ENCODE data around the gene NOX4. TPM values are rescaled to one million over a fixed set of nuclear protein-coding genes. Genes with fewer than 3 reads are reported as not detected.
A peak's percentile ranks its signal among the peaks of the same experiment; 100 is the strongest.
"Not testable (repeated sequence)": the region's sequence is repeated elsewhere in the genome, so short reads cannot be mapped to it uniquely, and the experiment has no call there.

NOX4 gene
- total RNA-seq, 1 experiment from 2014 or later: 3.0 TPM

DNA sequence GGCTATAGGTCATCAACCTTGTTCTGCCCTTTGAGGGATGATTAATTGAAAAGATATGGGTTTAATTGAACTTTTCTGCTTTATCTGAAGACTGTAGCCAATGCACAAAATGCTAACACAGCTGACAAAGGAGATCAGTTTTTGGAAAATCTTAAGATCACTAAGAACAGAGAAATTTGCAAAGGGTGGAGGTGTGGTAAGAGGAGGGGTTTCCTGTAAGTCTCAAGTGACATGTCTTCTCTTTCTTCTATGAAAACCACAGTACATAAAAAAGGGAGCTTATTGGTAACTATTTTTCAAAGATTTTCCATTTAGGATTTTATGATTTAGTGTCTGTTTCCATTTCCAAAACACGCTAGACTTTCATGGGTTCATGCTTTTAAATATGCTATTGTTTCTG lies 204.6 kb downstream of the NOX4 start:
- not testable (repeated sequence) for H3K27me3 Mint-ChIP-seq (ENCODE audit: low read depth); H3K4ac ChIP-seq (ENCODE audit: low read depth, low read length); H3K27ac Mint-ChIP-seq; H3K18ac ChIP-seq (ENCODE audit: insufficient read length, low read depth, low read length); H3K9me3 Mint-ChIP-seq; H2BK15ac ChIP-seq (ENCODE audit: low read depth, low read length); H3K23me2 ChIP-seq (ENCODE audit: insufficient read length, low read depth, low read length, poor library complexity, severe bottlenecking); H3K56ac ChIP-seq (ENCODE audit: insufficient read length, low read depth, low read length); H3K27ac ChIP-seq (ENCODE audit: insufficient read length, low read depth, low read length); H3K27me3 ChIP-seq (ENCODE audit: insufficient read depth, low read length); H3K4me3 Mint-ChIP-seq; H3T11ph ChIP-seq (ENCODE audit: low read length); H4K8ac ChIP-seq (replicated peaks; ENCODE audit: insufficient read length, low read depth, low read length); H3K9me3 ChIP-seq (ENCODE audit: control insufficient read depth, low read depth, low read length); H3K4me1 Mint-ChIP-seq; H2BK20ac ChIP-seq (ENCODE audit: low read depth, low read length, poor library complexity, severe bottlenecking); H4K91ac ChIP-seq (ENCODE audit: insufficient read length, low read depth, low read length); H3K36me3 Mint-ChIP-seq (ENCODE audit: insufficient read depth in 1 of 3, low read depth in 3 of 3); H3K23ac ChIP-seq (ENCODE audit: insufficient read length, low read depth, low read length); H2AFZ ChIP-seq (ENCODE audit: low read length); H4K5ac ChIP-seq (ENCODE audit: insufficient read length, low read depth, low read length); H2AK5ac ChIP-seq (ENCODE audit: insufficient read length, low read length); H3K14ac ChIP-seq (ENCODE audit: insufficient read depth, low read length); H3K4me2 ChIP-seq (ENCODE audit: insufficient read depth, insufficient read length, low read length); H2BK5ac ChIP-seq (ENCODE audit: insufficient read length, low read length); H3K79me1 ChIP-seq (ENCODE audit: insufficient read depth, low read depth, low read length, poor library complexity, severe bottlenecking); H3K9ac ChIP-seq (ENCODE audit: extremely low read depth, insufficient read length, low read length); H2BK120ac ChIP-seq (ENCODE audit: low read depth, low read length, poor library complexity, severe bottlenecking); H4K20me1 ChIP-seq (ENCODE audit: control insufficient read depth, insufficient read depth, insufficient read length); DNase-seq; H3K4me1 ChIP-seq (ENCODE audit: insufficient read depth, low read length); H3K79me2 ChIP-seq (ENCODE audit: insufficient read depth, low read length); H2BK12ac ChIP-seq (ENCODE audit: insufficient read length, low read depth, low read length)
- WGBS (ENCODE audit: extremely low coverage, insufficient read length, low lambda C conversion rate): no CpG with 5 or more reads among the region's 1 CpG

DNA sequence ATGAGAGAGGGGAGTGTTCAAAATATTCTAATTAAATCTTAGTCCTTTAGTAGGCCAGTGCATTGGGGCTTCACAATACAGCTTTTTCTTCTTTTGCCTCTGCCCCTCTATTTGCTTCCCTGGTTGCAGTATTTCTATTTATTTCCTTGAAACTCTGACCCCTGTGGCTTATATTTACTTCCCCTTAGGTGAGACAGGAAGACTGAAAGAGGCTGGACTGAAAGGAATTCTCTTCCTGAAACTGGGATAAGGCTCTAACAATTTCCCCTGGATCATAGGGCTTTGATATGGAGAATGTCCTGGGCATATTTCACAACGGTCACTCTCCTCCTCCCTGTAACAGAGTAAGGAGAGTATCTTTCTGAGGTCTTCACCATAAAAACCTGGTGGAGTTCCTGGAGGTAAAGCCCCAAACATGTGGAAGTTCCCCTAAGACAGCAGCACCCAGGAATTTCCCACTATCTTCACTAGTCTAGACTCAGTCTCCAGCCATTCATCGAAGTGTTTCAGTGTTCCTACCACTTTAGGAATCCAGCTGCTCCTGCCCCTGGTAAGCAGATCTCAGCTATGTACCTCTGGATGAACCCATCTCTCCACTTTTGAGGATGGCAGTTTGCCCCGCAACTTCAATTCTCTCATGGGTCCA lies 210.0 kb downstream of the NOX4 start:
- H3K79me2 ChIP-seq (ENCODE audit: insufficient read depth, low read length); H2BK20ac ChIP-seq (ENCODE audit: low read depth, low read length, poor library complexity, severe bottlenecking); H3K36me3 Mint-ChIP-seq (ENCODE audit: insufficient read depth in 1 of 3, low read depth in 3 of 3); H4K91ac ChIP-seq (ENCODE audit: insufficient read length, low read depth, low read length); H2BK120ac ChIP-seq (ENCODE audit: low read depth, low read length, poor library complexity, severe bottlenecking); H3K79me1 ChIP-seq (ENCODE audit: insufficient read depth, low read depth, low read length, poor library complexity, severe bottlenecking); H2BK12ac ChIP-seq (ENCODE audit: insufficient read length, low read depth, low read length); H3K27ac ChIP-seq (ENCODE audit: insufficient read length, low read depth, low read length); H3K23me2 ChIP-seq (ENCODE audit: insufficient read length, low read depth, low read length, poor library complexity, severe bottlenecking); H3K23ac ChIP-seq (ENCODE audit: insufficient read length, low read depth, low read length); H2AFZ ChIP-seq (ENCODE audit: low read length); H3K27me3 Mint-ChIP-seq (ENCODE audit: low read depth); H3T11ph ChIP-seq (ENCODE audit: low read length); H4K8ac ChIP-seq (replicated peaks; ENCODE audit: insufficient read length, low read depth, low read length); DNase-seq; H3K9me3 ChIP-seq (ENCODE audit: control insufficient read depth, low read depth, low read length); H4K5ac ChIP-seq (ENCODE audit: insufficient read length, low read depth, low read length); H3K9me3 Mint-ChIP-seq; H3K14ac ChIP-seq (ENCODE audit: insufficient read depth, low read length); H3K4me1 ChIP-seq (ENCODE audit: insufficient read depth, low read length); H3K4me2 ChIP-seq (ENCODE audit: insufficient read depth, insufficient read length, low read length); H3K27me3 ChIP-seq (ENCODE audit: insufficient read depth, low read length); H3K4me3 Mint-ChIP-seq; H2AK5ac ChIP-seq (ENCODE audit: insufficient read length, low read length); H2BK5ac ChIP-seq (ENCODE audit: insufficient read length, low read length); H4K20me1 ChIP-seq (ENCODE audit: control insufficient read depth, insufficient read depth, insufficient read length); H2BK15ac ChIP-seq (ENCODE audit: low read depth, low read length); H3K56ac ChIP-seq (ENCODE audit: insufficient read length, low read depth, low read length); H3K4ac ChIP-seq (ENCODE audit: low read depth, low read length); H3K9ac ChIP-seq (ENCODE audit: extremely low read depth, insufficient read length, low read length): not testable (repeated sequence)
- no CpG with 5 or more reads among the region's 3 CpGs for WGBS (ENCODE audit: extremely low coverage, insufficient read length, low lambda C conversion rate)
- Mint-ChIP-seq H3K4me1 (peaks cover 14 to 21% of the 10 kb centered on the region in 2 experiments), H3K27ac (peak overlapping the region in 2 of 3 experiments; percentile 12 to 24; a peak in 4 of 7 replicates)
- peak overlapping the region; percentile 38 for H3K18ac ChIP-seq (ENCODE audit: insufficient read length, low read depth, low read length)
